ENCODE data around the gene FBLN2. TPM values are rescaled to one million over a fixed set of nuclear protein-coding genes. Genes with fewer than 3 reads are reported as not detected.

Gene FBLN2
- polyA plus RNA-seq, 6 donors from 2014 or later = 4.8 to 17.8 (median 8.0) TPM

GRCh38 chr3:13582366-13583250 is 33.7 kb downstream of the FBLN2 start:
- Mint-ChIP-seq H3K9me3 (no peaks in the 10 kb centered on the region), H3K27me3 (no peaks in the 10 kb centered on the region), H3K4me3 (no peak overlapping the region), H3K27ac (peak overlapping the region in 1 of 6 donors; percentile 79), H3K36me3 (no peaks in the 10 kb centered on the region), H3K4me1 (peaks cover 4 to 5% (median 4%) of the 10 kb centered on the region in 3 donors)
- no peak for ATAC-seq (ENCODE audit: low read depth in 2 of 2)
- no peak for DNase-seq

- H3K27ac Mint-ChIP-seq = no peak overlapping the region
- ATAC-seq (ENCODE audit: low read depth in 2 of 2) (no peak), DNase-seq (no peak)
- H3K9me3 Mint-ChIP-seq = no peaks in the 10 kb centered on the region
- no peaks in the 10 kb centered on the region for H3K27me3 Mint-ChIP-seq
- no peaks in the 10 kb centered on the region for H3K36me3 Mint-ChIP-seq
- H3K4me3 Mint-ChIP-seq = no peak overlapping the region
- peaks cover 4 to 5% (median 4%) of the 10 kb centered on the region in 3 donors for H3K4me1 Mint-ChIP-seq
Measured at GRCh38 chr3:13583251-13584180, 34.6 kb downstream of the FBLN2 start.

- Mint-ChIP-seq H3K36me3 (no peaks in the 10 kb centered on the region), H3K4me3 (no peak overlapping the region), H3K4me1 (peaks cover 4 to 5% (median 4%) of the 10 kb centered on the region in 3 donors), H3K27ac (no peak overlapping the region), H3K27me3 (no peaks in the 10 kb centered on the region), H3K9me3 (no peaks in the 10 kb centered on the region)
- DNase-seq (no peak), ATAC-seq (ENCODE audit: low read depth in 2 of 2) (no peak)
Measured at GRCh38 chr3:13584427-13584891, 35.5 kb downstream of the FBLN2 start.

- no peaks in the 10 kb centered on the region for H3K9me3 Mint-ChIP-seq
- DNase-seq (no peak), ATAC-seq (ENCODE audit: low read depth in 2 of 2) (no peak)
- no peak overlapping the region for H3K27ac Mint-ChIP-seq
- H3K27me3 Mint-ChIP-seq = no peaks in the 10 kb centered on the region
- peak overlapping the region in 1 of 8 donors; percentile 56 for H3K4me3 Mint-ChIP-seq
- H3K4me1 Mint-ChIP-seq = peaks cover 4 to 5% (median 4%) of the 10 kb centered on the region in 3 donors
- no peaks in the 10 kb centered on the region for H3K36me3 Mint-ChIP-seq
Measured at GRCh38 chr3:13584901-13585300, 36.0 kb downstream of the FBLN2 start.

- no peak for DNase-seq
- Mint-ChIP-seq H3K27me3 (no peaks in the 10 kb centered on the region), H3K4me3 (no peak overlapping the region), H3K36me3 (no peaks in the 10 kb centered on the region), H3K9me3 (no peaks in the 10 kb centered on the region), H3K27ac (no peak overlapping the region), H3K4me1 (no peaks in the 10 kb centered on the region)
- ATAC-seq (ENCODE audit: low read depth in 2 of 2) = no peak
Measured at GRCh38 chr3:13587442-13587841, 38.5 kb downstream of the FBLN2 start.

DNA sequence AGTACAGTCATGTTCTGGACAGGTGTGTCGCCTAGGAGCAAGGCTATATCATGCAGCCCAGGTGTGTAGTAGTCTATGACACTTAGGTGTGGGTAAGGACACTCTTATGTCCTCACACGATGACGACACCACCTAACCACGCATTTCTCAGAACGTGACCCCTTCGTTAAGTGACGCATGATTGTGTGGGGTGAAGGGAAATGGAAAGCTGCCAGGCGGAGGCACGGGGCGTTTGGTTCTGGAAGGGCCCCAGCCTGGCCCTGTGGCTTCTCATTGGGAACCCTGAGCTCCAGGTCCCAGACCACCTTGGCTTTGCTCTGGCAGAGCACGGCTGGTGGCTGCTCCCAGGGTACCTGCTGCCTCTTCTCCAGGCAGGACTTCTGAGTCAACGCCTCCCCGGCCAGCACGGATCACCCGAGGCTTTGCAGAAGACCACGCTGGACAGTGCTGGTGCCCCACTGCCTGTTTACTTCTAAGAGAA is 39.3 kb downstream of the FBLN2 start:
- Mint-ChIP-seq H3K36me3 (no peaks in the 10 kb centered on the region), H3K4me3 (no peak overlapping the region), H3K9me3 (no peaks in the 10 kb centered on the region), H3K27me3 (no peaks in the 10 kb centered on the region), H3K27ac (no peak overlapping the region), H3K4me1 (no peaks in the 10 kb centered on the region)
- DNase-seq (no peak), ATAC-seq (ENCODE audit: low read depth in 2 of 2) (no peak)

- DNase-seq = no peak
- no peaks in the 10 kb centered on the region for H3K36me3 Mint-ChIP-seq
- no peaks in the 10 kb centered on the region for H3K9me3 Mint-ChIP-seq
Measured at GRCh38 chr3:13588993-13589392, 40.1 kb downstream of the FBLN2 start.

DNA sequence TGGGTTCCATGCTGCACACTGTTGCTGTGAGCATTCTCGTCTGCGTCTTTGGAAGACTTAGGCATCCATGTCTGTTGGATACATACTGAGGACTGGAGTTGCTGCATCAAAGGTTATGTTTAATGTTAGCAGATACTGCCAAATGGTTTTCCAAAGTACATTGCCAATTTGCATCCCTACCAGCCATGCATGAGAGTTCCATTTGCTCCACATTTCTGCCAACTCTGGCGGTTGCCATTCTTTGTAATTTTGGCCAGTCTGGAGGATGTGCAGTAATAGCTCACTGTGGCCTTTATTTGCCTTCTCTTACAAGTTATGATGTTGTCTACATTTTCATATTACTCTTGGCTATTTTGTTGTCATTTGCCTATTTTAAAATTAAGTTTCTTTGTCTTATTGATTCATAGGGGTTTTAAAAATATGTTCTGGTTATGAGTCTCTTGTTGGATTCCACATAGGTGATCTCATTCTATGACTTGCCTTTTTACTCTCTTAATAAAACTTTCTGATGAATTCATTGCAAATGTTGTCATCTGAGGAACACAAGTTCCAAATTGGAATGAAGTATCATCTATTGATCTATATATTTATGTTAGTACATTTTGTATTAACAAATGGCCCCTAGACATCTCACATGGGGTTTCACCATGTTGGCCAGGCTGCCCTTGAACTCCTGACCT is 42.1 kb downstream of the FBLN2 start:
- Mint-ChIP-seq H3K4me1 (no peaks in the 10 kb centered on the region), H3K36me3 (no peaks in the 10 kb centered on the region), H3K27ac (no peak overlapping the region), H3K4me3 (no peak overlapping the region), H3K9me3 (no peaks in the 10 kb centered on the region), H3K27me3 (peaks cover 0 to 6% (median 4%) of the 10 kb centered on the region in 3 donors)
- DNase-seq (no peak), ATAC-seq (ENCODE audit: low read depth in 2 of 2) (no peak)

More at GRCh38 chr3:13588993-13589392, 40.1 kb downstream of the FBLN2 start:
- Mint-ChIP-seq H3K4me1 (no peaks in the 10 kb centered on the region), H3K27ac (no peak overlapping the region), H3K27me3 (no peaks in the 10 kb centered on the region), H3K4me3 (no peak overlapping the region)
- ATAC-seq (ENCODE audit: low read depth in 2 of 2) = no peak

DNA sequence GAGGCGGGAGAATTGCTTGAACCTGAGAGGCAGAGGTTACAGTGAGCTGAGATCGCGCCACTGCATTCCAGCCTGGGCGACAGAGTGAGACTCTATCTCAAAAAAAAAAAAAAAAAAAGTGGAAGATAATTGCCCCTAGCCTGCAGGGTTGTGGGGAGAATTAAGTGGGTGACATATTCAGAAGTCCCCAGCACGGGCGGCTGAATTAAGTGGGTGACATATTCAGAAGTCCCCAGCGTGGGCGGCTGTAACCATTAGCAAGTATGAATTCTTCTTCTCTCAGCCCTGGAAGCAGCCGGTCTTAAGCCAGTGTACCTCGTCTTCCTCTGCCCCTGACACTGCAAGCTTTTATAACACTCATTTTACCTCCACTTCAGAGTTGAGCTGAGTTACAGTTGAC is 44.7 kb downstream of the FBLN2 start:
- H3K27me3 Mint-ChIP-seq = peaks cover under 1 to 8% (median 4%) of the 10 kb centered on the region in 3 donors
- H3K36me3 Mint-ChIP-seq = no peaks in the 10 kb centered on the region
- peaks cover 0 to under 1% (median 0%) of the 10 kb centered on the region in 3 donors for H3K4me1 Mint-ChIP-seq
- DNase-seq (no peak), ATAC-seq (ENCODE audit: low read depth in 2 of 2) (no peak)
- H3K9me3 Mint-ChIP-seq = no peaks in the 10 kb centered on the region
- H3K27ac Mint-ChIP-seq = peak overlapping the region in 1 of 6 donors; percentile 72
- H3K4me3 Mint-ChIP-seq = no peak overlapping the region

DNA sequence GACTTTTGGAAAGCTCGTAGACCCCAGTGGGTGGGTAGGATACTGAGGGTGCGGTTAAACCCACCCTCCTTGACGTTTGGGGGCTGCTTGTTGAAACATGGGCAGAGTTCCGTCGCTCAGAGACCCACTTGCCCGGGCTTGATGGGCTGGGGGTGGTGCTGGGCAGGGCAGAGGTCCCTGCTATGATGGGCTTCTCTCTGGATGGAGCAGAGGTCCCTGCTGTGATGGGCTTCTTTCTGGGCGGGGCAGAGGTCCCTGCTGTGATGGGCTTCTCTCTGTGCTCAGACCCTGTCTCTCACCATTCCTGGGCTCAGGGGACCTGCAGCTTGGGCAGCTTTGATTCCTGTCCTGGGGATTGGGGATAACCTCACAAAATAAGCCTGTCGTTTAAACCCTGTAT is 45.2 kb downstream of the FBLN2 start:
- H3K9me3 Mint-ChIP-seq = no peaks in the 10 kb centered on the region
- ATAC-seq (ENCODE audit: low read depth in 2 of 2) = no peak
- no peak overlapping the region for H3K27ac Mint-ChIP-seq
- no peaks in the 10 kb centered on the region for H3K36me3 Mint-ChIP-seq
- peaks cover 0 to 6% (median 0%) of the 10 kb centered on the region in 3 donors for H3K4me1 Mint-ChIP-seq
- H3K4me3 Mint-ChIP-seq = peak overlapping the region in 1 of 8 donors; percentile 25
- H3K27me3 Mint-ChIP-seq = peaks cover 4 to 12% (median 6%) of the 10 kb centered on the region in 3 donors
- DNase-seq = no peak

DNA sequence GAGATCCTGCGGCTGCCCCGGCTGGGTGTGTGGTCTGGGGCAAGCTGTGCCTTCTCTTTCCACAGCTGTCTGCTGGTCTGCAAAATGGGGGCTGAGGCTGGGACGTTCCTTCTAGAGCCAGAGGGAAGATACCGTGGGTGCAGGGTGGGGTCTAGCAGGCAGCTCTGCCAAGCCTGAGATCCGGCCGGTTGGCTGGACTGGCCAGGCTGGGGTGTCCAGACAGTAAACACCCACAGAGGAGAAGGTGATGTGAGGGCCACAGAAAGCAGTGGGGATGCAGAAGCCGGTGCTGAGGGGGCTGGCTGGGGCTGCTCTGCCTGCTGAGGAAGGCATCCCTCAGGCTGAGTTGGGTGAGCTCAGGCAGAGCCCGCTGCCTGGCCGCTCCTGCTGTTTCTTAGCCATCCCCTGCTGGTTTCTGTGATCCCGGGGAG is 46.1 kb downstream of the FBLN2 start:
- peaks cover 4 to 12% (median 7%) of the 10 kb centered on the region in 3 donors for H3K27me3 Mint-ChIP-seq

GRCh38 chr3:13595485-13595884 is 46.6 kb downstream of the FBLN2 start:
- H3K27me3 Mint-ChIP-seq = peaks cover 4 to 12% (median 7%) of the 10 kb centered on the region in 3 donors
- no peak overlapping the region for H3K4me3 Mint-ChIP-seq
- DNase-seq (no peak), ATAC-seq (ENCODE audit: low read depth in 2 of 2) (no peak)
- no peaks in the 10 kb centered on the region for H3K9me3 Mint-ChIP-seq
- H3K36me3 Mint-ChIP-seq = no peaks in the 10 kb centered on the region
- no peak overlapping the region for H3K27ac Mint-ChIP-seq
- H3K4me1 Mint-ChIP-seq = peaks cover 0 to 7% (median 0%) of the 10 kb centered on the region in 3 donors

More for the DNA sequence above, 46.1 kb downstream of the FBLN2 start:
- Mint-ChIP-seq H3K4me1 (peaks cover 0 to 7% (median 0%) of the 10 kb centered on the region in 3 donors), H3K9me3 (no peaks in the 10 kb centered on the region), H3K36me3 (no peaks in the 10 kb centered on the region), H3K4me3 (no peak overlapping the region), H3K27ac (peak overlapping the region in 1 of 6 donors; percentile 47)
- DNase-seq = no peak
- no peak for ATAC-seq (ENCODE audit: low read depth in 2 of 2)
